Gastroesophageal sphincter (tissue), 3 donors: ENCODE measurements around the gene ZC3H12D.

ENCODE experiments used
- CTCF ChIP-seq, 4 experiments: fragments of 200-600 bp in 2 of 4; fragments of 450-650 bp in 2 of 4; sonication (generic) in 1 of 4; IDR thresholded peaks; one replicate each; pipeline ENCODE4 v1.5.1; 2017 to 2019; ENCODE audit warnings: antibody characterized with exemption in 4 of 4, mild to moderate bottlenecking in 2 of 4, moderate library complexity in 2 of 4
- EP300 ChIP-seq: sonication (generic); formaldehyde crosslinking; IDR thresholded peaks from one replicate; pipeline ENCODE4 v1.6.1; 2017; ENCODE audit warnings: antibody characterized with exemption, mild to moderate bottlenecking
- POLR2A ChIP-seq, 2 donors: fragments of 450-650 bp; IDR thresholded peaks; one replicate each; pipeline ENCODE4 v1.6.1; 2017; ENCODE audit warnings: antibody characterized with exemption in 2 of 2, mild to moderate bottlenecking in 2 of 2, moderate library complexity in 1 of 2

- TF ChIP-seq EP300 (no peak), POLR2A (IDR thresholded peaks at IDR 0.05) (no peak), CTCF (IDR thresholded peaks at IDR 0.05) (no peak)
Measured at GRCh38 chr6:149501768-149502167, 17.0 kb upstream of the ZC3H12D start.
